HepG2 (cell line): ENCODE data around the gene TNFAIP8L2. TPM values are rescaled to one million over a fixed set of nuclear protein-coding genes. Genes with fewer than 3 reads are reported as not detected.

Source experiments
- ATAC-seq: fragments of 200-7000 bp; cut with Tn5 transposase; 3 replicates; pipeline ENCODE4 v1.9.1; 2020; ENCODE audit warnings: mild to moderate bottlenecking, moderate library complexity
- BruUV-seq: library from RNA; stranded (reverse); fragments of 400-500 nt; replicated peaks from 2 replicates; lab custom pipeline; 2021; lab: Mats Ljungman, UMichigan
- CTCF ChIA-PET: fragments of 300-600 bp; formaldehyde crosslinking; extraction: SDS; loops from one replicate; lab custom pipeline; 2021; ENCODE audit warnings: low total read pairs, inconsistent platforms, low intra/inter-chr PET ratio; lab: Yijun Ruan, JAX
- POLR2A ChIA-PET: fragments of 350-600 bp; sonication (Branson Sonifier 250); formaldehyde crosslinking; loops from one replicate; lab custom pipeline; 2020; ENCODE audit warnings: antibody characterized with exemption, inconsistent platforms; lab: Yijun Ruan, JAX
- DNase-seq: peaks from one replicate; pipeline ENCODE4 v3.0.0-alpha.2; 2015; ENCODE audit warnings: low spot score
- FAIRE-seq: peaks from 3 replicates; lab custom pipeline; 2011; peaks lifted over from hg19 to GRCh38; lab: Jason Lieb, UNC
- H2AFZ ChIP-seq: one replicate; pipeline ENCODE4 v1.6.1; 2011; ENCODE audit warnings: low read length, inconsistent platforms
- H3K27ac ChIP-seq: fragments of 300-600 bp; 3 replicates; pipeline ENCODE4 v1.8.0; 2011; ENCODE audit warnings: mixed run types, mild to moderate bottlenecking, mixed read lengths, low read length, inconsistent platforms; ENCODE audit not compliant: insufficient read depth; ENCODE audit errors: extremely low read length
- H3K27me3 ChIP-seq, 2 experiments: fragments of 200-600 bp in 1 of 2; 2 replicates in 1 of 2; 3 replicates in 1 of 2; pipeline versions ENCODE4 v1.6.0 to v1.8.0; 2011; ENCODE audit warnings: low read length in 2 of 2, mild to moderate bottlenecking in 2 of 2, moderate library complexity in 2 of 2, inconsistent platforms in 1 of 2; ENCODE audit not compliant: insufficient read depth in 2 of 2, control insufficient read depth in 1 of 2
- H3K36me3 ChIP-seq, 2 experiments: fragments of 200-600 bp in 1 of 2; replicated peaks in 1 of 2; 2 replicates in 1 of 2; 3 replicates in 1 of 2; pipeline versions ENCODE4 v1.5.1 to v1.8.0; 2011; ENCODE audit warnings: low read length in 2 of 2, inconsistent platforms in 1 of 2; ENCODE audit not compliant: insufficient read depth in 2 of 2, control insufficient read depth in 1 of 2
- H3K4me1 ChIP-seq: 2 replicates; pipeline ENCODE4 v1.5.1; 2012; ENCODE audit warnings: low read length, inconsistent platforms; ENCODE audit not compliant: insufficient read depth
- H3K4me2 ChIP-seq: 2 replicates; pipeline ENCODE4 v1.6.0; 2011; ENCODE audit warnings: low read depth, low read length, inconsistent platforms
- H3K4me3 ChIP-seq, 3 experiments: fragments of 200-600 bp in 1 of 3; sonication (generic), shearing (Covaris generic) in 1 of 3; replicated peaks in 1 of 3; 2 replicates each; pipeline ENCODE4 v1.5.1; 2011 to 2016; ENCODE audit warnings: low read length in 3 of 3, inconsistent platforms in 2 of 3, low read depth in 2 of 3, mild to moderate bottlenecking in 2 of 3, control low read depth in 1 of 3, mixed read lengths in 1 of 3; ENCODE audit not compliant: insufficient read depth in 1 of 3
- H3K79me2 ChIP-seq: one replicate; pipeline ENCODE4 v1.6.1; 2011; ENCODE audit warnings: low read length, inconsistent platforms; ENCODE audit not compliant: insufficient read depth
- H3K9ac ChIP-seq: 2 replicates; pipeline ENCODE4 v1.6.0; 2011; ENCODE audit warnings: mild to moderate bottlenecking, low read depth, low read length, inconsistent platforms; ENCODE audit not compliant: insufficient read depth
- H3K9me3 ChIP-seq: 2 replicates; pipeline ENCODE4 v1.5.1; 2012; ENCODE audit warnings: mild to moderate bottlenecking, low read length
- H4K20me1 ChIP-seq: 2 replicates; pipeline ENCODE4 v1.6.0; 2011; ENCODE audit warnings: inconsistent platforms, mild to moderate bottlenecking, low read length, moderate library complexity; ENCODE audit not compliant: insufficient read depth
- DMAP1 ChIP-seq: IDR thresholded peaks from 2 replicates; pipeline ENCODE4 v1.6.1; 2016
- FOXK2 ChIP-seq: fragments of 450-650 bp; IDR thresholded peaks from 2 replicates; pipeline ENCODE4 v1.6.1; 2016
- FOXO1 ChIP-seq: sonication (generic); formaldehyde crosslinking; IDR thresholded peaks from 2 replicates; pipeline ENCODE4 v1.4.0; 2020; ENCODE audit warnings: missing genetic modification reagents
- FOXP4 ChIP-seq: sonication (generic); formaldehyde crosslinking; IDR thresholded peaks from 2 replicates; pipeline ENCODE4 v1.4.0; 2020; ENCODE audit warnings: missing genetic modification reagents
- GATAD2A ChIP-seq: IDR thresholded peaks from 2 replicates; pipeline ENCODE4 v1.6.1; 2016
- MED1 ChIP-seq: sonication (generic); formaldehyde crosslinking; IDR thresholded peaks from 2 replicates; pipeline ENCODE4 v1.4.0; 2020; ENCODE audit warnings: missing genetic modification reagents
- MNT ChIP-seq: fragments of 450-650 bp; IDR thresholded peaks from 2 replicates; pipeline ENCODE4 v1.6.1; 2016
- NONO ChIP-seq, 2 experiments: fragments of 450-650 bp in 1 of 2; sonication (generic) in 1 of 2; formaldehyde crosslinking in 1 of 2; IDR thresholded peaks in 1 of 2; conservative IDR thresholded peaks in 1 of 2; 2 replicates each; pipeline versions ENCODE4 v1.6.1 to v1.8.0; 2017 to 2022; ENCODE audit warnings: mild to moderate bottlenecking in 1 of 2, missing genetic modification reagents in 1 of 2, moderate library complexity in 1 of 2
- SPEN ChIP-seq: sonication (generic); formaldehyde crosslinking; IDR thresholded peaks from 2 replicates; pipeline ENCODE4 v1.5.1; 2020; ENCODE audit warnings: low read depth, mild to moderate bottlenecking, missing genetic modification reagents
- ZBTB39 ChIP-seq: sonication (generic); formaldehyde crosslinking; IDR thresholded peaks from 2 replicates; pipeline ENCODE4 v1.5.0; 2020; ENCODE audit warnings: missing genetic modification reagents
- ZNF281 ChIP-seq: sonication (generic); formaldehyde crosslinking; IDR thresholded peaks from 2 replicates; pipeline ENCODE4 v1.4.0; 2020; ENCODE audit warnings: missing genetic modification reagents, borderline replicate concordance
- ZNF691 ChIP-seq: sonication (generic); formaldehyde crosslinking; IDR thresholded peaks from 2 replicates; pipeline ENCODE4 v1.4.0; 2020; ENCODE audit warnings: missing genetic modification reagents, low read depth, mild to moderate bottlenecking, borderline replicate concordance
- ZNF737 ChIP-seq: sonication (generic); formaldehyde crosslinking; IDR thresholded peaks from 2 replicates; pipeline ENCODE4 v1.5.0; 2020; ENCODE audit warnings: missing genetic modification reagents, mild to moderate bottlenecking, borderline replicate concordance
- ZNF878 ChIP-seq: sonication (generic); formaldehyde crosslinking; IDR thresholded peaks from 2 replicates; pipeline ENCODE4 v1.8.1; 2023; ENCODE audit warnings: mild to moderate bottlenecking, missing genetic modification reagents, moderate library complexity
- WGBS: methylation state at CpG from one replicate; pipeline ENCODE4 v1.1.6; 2017; ENCODE audit warnings: low lambda C conversion rate; 5-methylcytosine and 5-hydroxymethylcytosine counted together
- in situ Hi-C: cut with HindIII; loops from 2 replicates; pipeline ENCODE4 v1.10.0; 2017; ENCODE audit warnings: low pct_unique_long_range_greater_than_20kb; ENCODE audit not compliant: extremely low pct_ligation_motif_present
- intact Hi-C: fragments of 100-400 bp; cut with micrococcal nuclease; formaldehyde crosslinking; loops from one replicate; pipeline ENCODE4 v1.10.0; 2022; ENCODE audit not compliant: unreplicated experiment
- polyA plus RNA-seq, 8 experiments: library from polyadenylated mRNA; depleted of rRNA in 3 of 8; stranded (reverse) in 7 of 8; unstranded in 1 of 8; fragments of >200 nt; fragmentation: Illumina TruSeq in 4 of 8; extraction: Trizol in 4 of 8; gene quantifications; 2 replicates each; pipeline versions ENCODE4 v1.2.1 to v1.2.3, GENCODE V29; 2011 to 2016; ENCODE audit warnings: low read depth in 4 of 8, missing spikeins in 1 of 8, mixed read lengths in 1 of 8; ENCODE audit not compliant: insufficient read depth in 1 of 8
- total RNA-seq, 5 experiments: library from RNA; depleted of rRNA; stranded (reverse); fragments of >200 nt; fragmentation: Illumina TruSeq; extraction: Trizol; gene quantifications; 2 replicates each; pipeline ENCODE4 v1.2.3, GENCODE V29; 2016; ENCODE audit warnings: low read depth in 1 of 5

Gene TNFAIP8L2
- total and polyA plus RNA-seq, 2 of the 13 experiments (the other 11 are each of a cell fraction or from before 2014, with no cell fraction given) = not detected

GRCh38 chr1:151147665-151148064 is 8.8 kb upstream of the TNFAIP8L2 start:
- H3K27ac ChIP-seq = peak overlapping the region; percentile 55
- FAIRE-seq = peak; percentile 87
- intact Hi-C loops = loop anchor here (5.0 kb wide), 1 partner anchor 135 kb away; no protein-coding TSS in a partner anchor
- TF ChIP-seq FOXO1 (peak; percentile 27; the same call in 1 of the 2 replicates), MED1 (0 out of 2 replicates have a peak, but pooled peaks have one; percentile 8), MNT (0 out of 2 replicates have a peak, but pooled peaks have one; percentile 21), ZBTB39 (peak; percentile 93), NONO (IDR thresholded peaks at IDR 0.05) (no peak), NONO (CRISPR knock-in tag; conservative IDR thresholded peaks at IDR 0.05) (0 out of 2 replicates have a peak, but pooled peaks have one; percentile 32), ZNF281 (CRISPR knock-in tag) (peak; percentile 56; the same call in 1 of the 2 replicates), ZNF691 (CRISPR knock-in tag) (no peak), FOXP4 (CRISPR knock-in tag) (peak; percentile 49; the same call in 1 of the 2 replicates), DMAP1 (CRISPR knock-in tag) (no peak), FOXK2 (0 out of 2 replicates have a peak, but pooled peaks have one; percentile 32), ZNF737 (CRISPR knock-in tag) (no peak), GATAD2A (CRISPR knock-in tag) (peak; percentile 35; the same call in 1 of the 2 replicates), SPEN (CRISPR knock-in tag) (0 out of 2 replicates have a peak, but pooled peaks have one; percentile 41), ZNF878 (CRISPR knock-in tag) (0 out of 2 replicates have a peak, but pooled peaks have one; percentile 37)

More at GRCh38 chr1:151147665-151148064, 8.8 kb upstream of the TNFAIP8L2 start:
- Histone ChIP-seq H3K4me1 (peaks cover 33% of the 10 kb centered on the region), H3K9ac (peak overlapping the region; percentile 56; the same call in 1 of the 2 replicates), H3K4me2 (peak overlapping the region; percentile 95), H2AFZ (peak overlapping the region; percentile 46), H3K79me2 (no peaks in the 10 kb centered on the region), H4K20me1 (no peaks in the 10 kb centered on the region), H3K27me3 (no peaks in the 10 kb centered on the region), H3K9me3 (no peaks in the 10 kb centered on the region), H3K4me3 (peak overlapping the region; percentile 68 to 77 (median 73)), H3K36me3 (no peaks in the 10 kb centered on the region)
- CTCF ChIA-PET = no interaction called here
- WGBS = 5% methylated on average over 2 of the region's 2 CpGs
- BruUV-seq = no TSS peak
- ATAC-seq = peak; percentile 19
- DNase-seq = peak; percentile 64
- in situ Hi-C loops = no loop called here
- POLR2A ChIA-PET = interaction anchor here (0.5 kb wide), 1 partner anchor 109 kb away, joined by 3 read pairs; no protein-coding TSS in a partner anchor
